Islet of Langerhans (tissue), 1 donor: ENCODE measurements around the gene GCGR.
"Not testable (repeated sequence)": the region's sequence is repeated elsewhere in the genome, so short reads cannot be mapped to it uniquely, and the experiment has no call there.

Experiments
- FAIRE-seq: peaks from one replicate; lab custom pipeline; 2011; peaks lifted over from hg19 to GRCh38; lab: Jason Lieb, UNC

The GCGR gene

GRCh38 chr17:81832608-81833159, 28.7 kb downstream of the GCGR start:
- no peak for FAIRE-seq

GRCh38 chr17:81833160-81833920, 29.4 kb downstream of the GCGR start, which contains the start of gene MCRIP1:
MCRIP1 (minus strand) TSS chr17:81833291; CDS start chr17:81824506, 8,785 bp downstream.
- FAIRE-seq = no peak

- no peak for FAIRE-seq
Observed at GRCh38 chr17:81833921-81834830, 30.2 kb downstream of the GCGR start.

- FAIRE-seq = no peak
Observed at GRCh38 chr17:81834831-81835267, 30.9 kb downstream of the GCGR start, which contains the start of gene PPP1R27. PPP1R27 (minus strand) TSS chr17:81835050; CDS start chr17:81834953, 97 bp downstream.

- FAIRE-seq = no peak
Observed at GRCh38 chr17:81837641-81838040, 33.7 kb downstream of the GCGR start.

GRCh38 chr17:81838753-81839255, 34.9 kb downstream of the GCGR start:
- FAIRE-seq = no peak

- FAIRE-seq = no peak
Observed at GRCh38 chr17:81839301-81839700, 35.4 kb downstream of the GCGR start.

GRCh38 chr17:81840059-81840458, 36.1 kb downstream of the GCGR start:
- not testable (repeated sequence) for FAIRE-seq

- FAIRE-seq = no peak
Observed at GRCh38 chr17:81840826-81841778, 37.2 kb downstream of the GCGR start.

GRCh38 chr17:81841866-81842265, 37.9 kb downstream of the GCGR start:
- no peak for FAIRE-seq

GRCh38 chr17:81842378-81842724, 38.4 kb downstream of the GCGR start:
- FAIRE-seq = no peak

GRCh38 chr17:81842725-81843504, 39.0 kb downstream of the GCGR start:
- FAIRE-seq = no peak

- no peak for FAIRE-seq
Observed at GRCh38 chr17:81843713-81844326, 39.9 kb downstream of the GCGR start.

GRCh38 chr17:81844327-81844851, 40.4 kb downstream of the GCGR start:
- no peak for FAIRE-seq

- FAIRE-seq = no peak
Observed at GRCh38 chr17:81844887-81845286, 40.9 kb downstream of the GCGR start.

GRCh38 chr17:81845361-81845760, 41.4 kb downstream of the GCGR start:
- no peak for FAIRE-seq

GRCh38 chr17:81845881-81846742, 42.2 kb downstream of the GCGR start:
- no peak for FAIRE-seq

- FAIRE-seq = no peak
Observed at GRCh38 chr17:81846743-81847689, 43.1 kb downstream of the GCGR start.
